Measurements from ENCODE around the gene KDM4C.

The KDM4C gene

GRCh38 chr9:6855860-6856259 lies 98.1 kb downstream of the KDM4C start:
- no peak overlapping the region for H3K4me3 ChIP-seq (ENCODE audit: low read depth, low read length)

DNA sequence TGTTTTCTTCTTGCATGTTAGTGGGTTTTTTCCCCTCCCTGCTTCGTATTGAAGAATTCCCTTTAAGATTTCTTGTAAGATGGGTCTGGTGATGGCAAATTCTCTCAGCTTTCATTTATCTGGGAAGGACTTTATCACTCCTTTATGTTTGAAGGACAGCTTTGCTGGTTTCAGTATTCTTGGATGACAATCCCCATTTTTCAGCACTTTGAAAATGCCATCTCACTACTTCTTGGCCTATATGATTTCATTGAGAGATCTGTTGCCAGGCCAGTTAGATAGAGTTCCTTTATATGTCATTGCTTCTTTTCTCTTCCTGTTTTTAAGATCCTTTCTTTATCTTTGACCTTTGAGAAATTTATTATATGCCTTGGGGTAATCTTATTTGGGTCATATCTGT lies 106.3 kb downstream of the KDM4C start:
- no peak overlapping the region for H3K4me3 ChIP-seq (ENCODE audit: low read depth, low read length)

DNA sequence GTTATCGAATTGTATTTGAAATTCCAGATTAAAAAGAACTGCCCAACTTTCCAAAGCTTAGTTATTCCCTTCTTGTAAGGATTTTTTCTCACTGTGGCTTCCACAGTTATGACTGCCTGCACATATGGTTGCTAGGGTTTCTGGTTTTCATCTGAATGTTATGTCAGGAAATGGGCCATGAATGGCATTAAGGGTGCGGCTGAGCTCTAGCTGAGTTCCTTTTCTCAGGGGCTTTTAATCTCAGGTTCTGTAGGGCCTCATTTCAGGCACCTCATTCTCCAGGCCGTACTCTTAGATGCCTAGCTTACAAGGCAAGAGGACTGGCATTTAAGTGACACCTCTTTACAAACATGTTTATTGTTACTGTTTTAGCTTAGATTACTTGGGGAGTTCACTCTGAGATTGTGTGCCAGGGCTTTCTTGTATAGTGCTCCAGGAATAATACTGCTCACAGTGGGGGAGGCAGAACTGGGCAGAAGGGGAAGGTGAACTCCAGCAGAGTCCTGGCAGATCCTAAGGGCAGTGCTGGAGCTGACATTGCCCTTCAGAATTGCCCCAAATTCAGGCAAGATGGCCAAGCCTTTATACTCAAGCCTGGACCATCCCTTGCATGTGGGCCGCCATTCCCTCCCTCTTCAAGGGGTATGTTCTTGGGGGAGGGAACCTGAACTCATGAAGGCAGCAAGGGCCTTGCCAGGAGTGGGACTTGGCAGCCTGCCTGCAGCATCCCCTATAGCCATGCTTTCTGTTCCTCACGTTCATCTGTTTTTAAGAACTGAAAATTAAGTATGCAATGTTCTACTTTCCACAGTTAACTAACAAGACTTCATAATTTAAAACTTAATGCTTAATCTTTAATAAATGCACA lies 111.5 kb downstream of the KDM4C start:
- H3K4me3 ChIP-seq (ENCODE audit: low read depth, low read length): no peak overlapping the region

GRCh38 chr9:6870149-6870548 lies 112.4 kb downstream of the KDM4C start:
- no peak overlapping the region for H3K4me3 ChIP-seq (ENCODE audit: low read depth, low read length)

GRCh38 chr9:6870650-6871477 lies 113.1 kb downstream of the KDM4C start:
- no peak overlapping the region for H3K4me3 ChIP-seq (ENCODE audit: low read depth, low read length)

GRCh38 chr9:6873857-6874256 lies 116.1 kb downstream of the KDM4C start:
- no peak overlapping the region for H3K4me3 ChIP-seq (ENCODE audit: low read depth, low read length)

DNA sequence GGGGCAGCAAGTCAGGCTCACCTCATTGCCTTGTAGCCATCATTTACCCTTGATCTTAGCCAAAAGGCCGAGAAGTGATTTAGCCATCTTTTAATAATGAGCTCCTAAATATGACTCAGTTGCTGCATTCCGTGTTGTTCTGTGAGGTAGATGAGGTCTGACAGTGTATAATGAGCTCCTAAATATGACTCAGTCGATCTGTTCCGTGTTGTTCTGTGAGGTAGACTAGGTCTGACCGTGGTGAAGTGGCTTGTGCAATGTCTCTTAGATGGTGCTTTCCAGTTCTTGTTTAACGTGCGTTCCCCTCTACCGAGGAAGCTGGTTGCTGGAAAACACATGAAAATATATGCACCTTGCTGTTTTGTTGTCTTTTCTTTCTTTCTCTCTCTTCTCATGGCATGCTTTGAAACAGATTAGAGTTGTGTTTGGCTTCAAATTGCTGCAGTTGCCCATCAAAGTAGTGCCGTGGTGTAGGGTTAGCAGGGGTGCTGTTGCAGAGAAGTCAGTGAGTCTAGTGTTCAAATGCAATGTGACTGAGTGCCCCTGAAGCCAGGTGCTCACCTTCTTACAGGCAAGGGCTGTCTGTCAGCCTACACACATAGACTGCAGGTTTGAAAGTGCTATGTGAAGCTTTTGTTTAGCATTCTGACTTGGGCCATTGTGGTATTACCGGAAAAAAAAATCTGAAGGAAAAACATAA lies 118.6 kb downstream of the KDM4C start:
- no peak overlapping the region for H3K4me3 ChIP-seq (ENCODE audit: low read depth, low read length)

GRCh38 chr9:6877671-6878161 lies 119.9 kb downstream of the KDM4C start:
- no peak overlapping the region for H3K4me3 ChIP-seq (ENCODE audit: low read depth, low read length)

DNA sequence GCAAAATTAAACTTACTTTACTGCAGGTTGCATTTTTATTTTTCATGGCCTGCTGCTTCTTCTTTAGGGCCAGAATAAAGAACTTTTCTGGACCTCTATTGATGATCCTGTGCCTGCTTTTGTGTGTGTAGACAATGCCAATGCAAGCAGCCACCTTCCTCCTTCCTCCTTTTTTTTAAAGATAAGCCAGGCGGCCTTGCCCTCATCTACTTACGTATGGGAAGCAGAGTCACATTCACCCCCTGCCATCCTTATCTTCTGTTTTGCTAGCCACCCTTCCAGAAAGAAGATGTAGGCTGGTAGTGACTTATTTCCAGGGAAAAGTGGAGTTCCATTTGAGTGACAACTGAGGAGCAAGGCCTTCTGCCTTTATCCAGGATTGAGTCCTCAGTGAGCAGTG lies 122.9 kb downstream of the KDM4C start:
- no peak overlapping the region for H3K4me3 ChIP-seq (ENCODE audit: low read depth, low read length)

GRCh38 chr9:6884101-6884500 lies 126.3 kb downstream of the KDM4C start:
- no peak overlapping the region for H3K4me3 ChIP-seq (ENCODE audit: low read depth, low read length)

DNA sequence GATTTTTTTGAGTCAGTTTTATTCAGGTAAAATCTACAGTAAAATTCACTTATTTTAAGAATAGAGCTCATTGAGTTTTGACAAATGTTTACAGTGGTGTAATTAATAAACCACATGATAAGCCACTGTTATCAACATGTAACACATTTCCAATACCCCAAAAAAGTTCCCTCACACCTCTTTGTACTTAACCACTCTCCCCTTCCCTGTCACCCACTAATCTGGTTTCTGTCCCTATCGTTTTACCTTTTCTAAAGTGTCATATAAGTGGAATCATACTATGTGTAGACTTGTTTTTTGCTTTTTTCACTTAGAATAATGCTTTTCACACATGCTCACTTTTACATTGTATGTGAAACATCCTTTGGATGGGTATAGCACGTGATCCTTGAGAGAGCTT lies 127.2 kb downstream of the KDM4C start:
- H3K4me3 ChIP-seq (ENCODE audit: low read depth, low read length): no peak overlapping the region

DNA sequence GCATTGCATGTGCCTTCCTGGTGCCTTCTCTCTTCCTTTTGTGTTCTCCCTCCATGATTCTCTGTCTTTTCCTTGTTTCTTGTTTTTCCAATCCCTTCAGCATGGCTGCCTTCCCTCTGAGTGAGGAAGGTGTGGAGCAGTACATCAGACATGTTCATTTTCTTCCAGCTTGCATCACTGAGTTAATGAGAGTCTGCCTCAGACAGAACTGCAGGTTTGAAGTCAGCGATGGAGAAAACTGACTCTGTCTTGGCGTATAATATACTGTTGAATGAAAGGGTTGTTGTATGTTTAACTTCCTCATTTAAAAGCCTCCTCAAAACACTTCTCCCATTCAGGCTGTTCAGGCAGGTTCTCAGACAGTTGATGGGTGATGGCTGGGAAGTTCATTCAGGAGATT lies 129.3 kb downstream of the KDM4C start:
- H3K4me3 ChIP-seq (ENCODE audit: low read depth, low read length): no peak overlapping the region

- no peak overlapping the region for H3K4me3 ChIP-seq (ENCODE audit: low read depth, low read length)
Observed at GRCh38 chr9:6889868-6890267, 132.1 kb downstream of the KDM4C start.

DNA sequence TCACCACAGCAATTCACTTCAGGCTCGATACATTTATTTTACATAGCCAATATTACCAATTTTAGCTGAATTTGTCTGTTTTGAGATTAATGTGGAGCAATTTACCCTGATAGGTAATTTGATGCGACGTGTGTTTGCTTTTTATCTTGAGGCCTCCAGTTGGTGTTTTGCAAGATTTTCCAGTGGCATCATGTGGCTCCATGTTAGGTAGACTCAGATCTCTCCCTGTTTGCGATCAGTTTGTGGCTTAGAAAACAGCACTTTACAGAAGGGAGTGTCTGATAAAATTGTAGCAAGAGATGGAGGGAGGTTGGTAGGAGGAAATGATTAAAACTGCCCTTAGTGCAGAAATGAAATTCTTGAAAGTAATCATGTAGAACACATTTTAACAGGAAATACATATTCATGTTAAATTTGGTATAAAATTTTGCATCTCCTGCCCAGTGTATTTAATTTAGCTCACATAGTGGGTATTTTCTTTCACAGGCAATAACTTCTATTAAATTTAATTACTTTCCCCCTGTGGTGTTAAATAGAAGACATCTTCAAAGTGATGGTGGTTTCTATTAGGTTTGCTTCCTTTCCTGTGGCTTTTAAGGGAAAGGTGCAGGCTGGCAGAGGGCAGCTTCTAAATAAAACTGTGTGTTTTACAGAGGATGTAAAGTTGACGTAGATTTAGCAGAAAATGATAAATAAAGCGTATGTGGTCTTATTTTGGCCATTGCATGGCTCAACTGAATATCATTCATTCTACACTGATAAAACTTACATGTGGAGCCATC lies 135.8 kb downstream of the KDM4C start:
- no peak overlapping the region for H3K4me3 ChIP-seq (ENCODE audit: low read depth, low read length)

DNA sequence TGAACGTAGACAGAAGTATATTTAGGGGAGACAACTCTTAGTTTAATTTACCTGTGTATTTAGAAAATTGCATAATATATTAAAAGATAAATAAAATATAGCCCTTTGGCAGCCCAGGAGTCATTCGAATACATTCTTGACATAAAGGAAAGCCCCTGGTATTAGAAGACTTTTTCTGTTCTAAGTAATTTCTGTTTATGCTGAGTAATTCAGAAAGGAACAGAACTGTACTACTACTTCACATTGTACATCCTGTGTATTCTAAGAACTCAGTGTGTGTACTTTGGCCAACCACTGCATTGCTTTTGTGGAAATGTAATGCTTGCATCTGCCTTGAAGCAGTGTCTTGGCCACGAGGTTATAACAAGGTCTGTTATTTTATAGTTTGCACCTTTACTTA lies 136.4 kb downstream of the KDM4C start:
- no peak overlapping the region for H3K4me3 ChIP-seq (ENCODE audit: low read depth, low read length)

DNA sequence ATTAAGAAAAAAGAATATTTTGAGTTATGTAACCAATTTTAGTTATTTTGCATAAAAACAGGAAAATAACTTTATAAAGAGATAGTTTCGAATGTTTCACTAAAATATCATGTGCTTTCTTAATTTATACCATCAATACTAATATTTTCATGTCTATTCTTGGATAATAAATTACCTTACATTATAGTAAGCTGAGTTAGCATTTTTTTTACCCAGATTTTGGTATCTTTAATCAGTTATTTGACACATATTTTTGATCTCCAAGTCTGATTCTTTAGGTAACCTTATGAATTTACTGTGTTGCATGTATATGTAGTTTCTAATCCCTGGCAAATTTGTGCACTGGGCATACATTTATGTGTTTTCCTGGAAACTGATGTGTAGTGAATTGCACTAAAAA lies 138.0 kb downstream of the KDM4C start:
- H3K4me3 ChIP-seq (ENCODE audit: low read depth, low read length): no peak overlapping the region

DNA sequence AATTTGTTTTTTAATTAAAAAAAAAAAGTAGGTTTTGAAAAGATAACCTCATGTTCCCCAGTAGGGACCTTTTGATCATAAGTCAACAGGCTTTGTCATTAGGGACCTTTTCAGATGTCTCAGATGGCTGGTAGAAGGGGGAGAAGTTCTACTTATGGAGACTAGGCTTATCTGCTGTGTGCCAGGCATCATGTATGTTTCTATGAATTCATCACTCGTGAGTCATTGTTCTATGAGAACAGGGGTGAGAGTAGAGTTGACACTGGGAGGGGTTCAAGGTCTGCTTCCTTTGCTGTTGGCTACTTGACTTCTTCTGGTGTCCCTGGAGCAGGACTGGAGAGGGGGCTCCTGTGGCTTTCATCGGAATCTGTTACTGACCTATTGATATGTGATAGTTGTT lies 138.8 kb downstream of the KDM4C start:
- H3K4me3 ChIP-seq (ENCODE audit: low read depth, low read length): no peak overlapping the region

GRCh38 chr9:6897207-6897822 lies 139.5 kb downstream of the KDM4C start:
- no peak overlapping the region for H3K4me3 ChIP-seq (ENCODE audit: low read depth, low read length)

GRCh38 chr9:6897898-6898302 lies 140.1 kb downstream of the KDM4C start:
- H3K4me3 ChIP-seq (ENCODE audit: low read depth, low read length): no peak overlapping the region

- H3K4me3 ChIP-seq (ENCODE audit: low read depth, low read length): no peak overlapping the region
Observed at GRCh38 chr9:6899274-6899673, 141.5 kb downstream of the KDM4C start.

All from iPS-11a (cell line).